H1 (cell line): ENCODE measurements around the gene RHBDF1. TPM values are rescaled to one million over a fixed set of nuclear protein-coding genes. Genes with fewer than 3 reads are reported as not detected.

ENCODE experiments used
- microRNA-seq, 2 experiments: library from miRNA; unstranded; fragments of <30 nt; microRNA quantifications; one replicate each; pipeline versions ENCODE4 to v1.2.0, GENCODE V29; 2016 to 2020; ENCODE audit warnings: borderline microRNAs expressed in 2 of 2, borderline number of aligned reads in 2 of 2, borderline replicate concordance in 1 of 2
- polyA plus RNA-seq, 7 experiments: library from polyadenylated mRNA; depleted of rRNA in 3 of 7; stranded (reverse) in 5 of 7; unstranded in 2 of 7; fragments of >200 nt in 5 of 7; fragments of 200-250 nt in 2 of 7; gene quantifications; 1 replicate in 5 of 7; 2 replicates in 1 of 7; 4 replicates in 1 of 7; pipeline versions ENCODE4 v1.2.1 to v1.2.3, GENCODE V29; 2011 to 2013; ENCODE audit warnings: missing spikeins in 2 of 7, mixed read lengths in 2 of 7
- small RNA-seq: library from polyadenylated mRNA; stranded (forward); fragments of <200 nt; extraction: miRNeasy Mini kit (QIAGEN cat#:217004); gene quantifications from one replicate; pipeline ENCODE3, GENCODE V24; 2013; ENCODE audit not compliant: insufficient read depth
- total RNA-seq: library from RNA; stranded (reverse); fragmentation: NEBNext Ultra II Directional; extraction: Animal tissue kit (Norgen Biotek cat#: 25700); gene quantifications from 2 replicates; pipeline ENCODE4 v1.2.1, GENCODE V29; 2021

RHBDF1 gene
- total and polyA plus RNA-seq, 2 of the 8 experiments (the other 6 are each of a cell fraction or from before 2014, with no cell fraction given), result 37.4 to 51.6 TPM

Small RNAs within 50 kb of the gene (microRNA-seq; reads per million reads assigned to microRNA genes)
- 0 reads per million in 2 experiments for gene MIR6859-4

Small RNAs within 50 kb of the gene (small RNA-seq; reads per million reads assigned to genes)
- not detected for gene MIR6859-4
- not detected for gene Z69720.2

Other genes with a start within 250 kb of the RHBDF1 start
- 45.4 and 49.6 TPM in 2 replicates for gene POLR3K, start 19.0 kb downstream of the RHBDF1 start, total RNA-seq
- gene POLR3K, start 19.0 kb downstream of the RHBDF1 start, polyA plus RNA-seq (2011; rRNA removed), result 76.5 and 80.5 TPM in 2 replicates
- 49.6 and 58.4 TPM in 2 replicates for gene SNRNP25, start 18.8 kb downstream of the RHBDF1 start, total RNA-seq
- 45.2 and 53.0 TPM in 2 replicates for gene SNRNP25, start 18.8 kb downstream of the RHBDF1 start, polyA plus RNA-seq (2011; rRNA removed)
- gene MPG, start 5.6 kb upstream of the RHBDF1 start, total RNA-seq, result 35.8 and 37.6 TPM in 2 replicates
- gene MPG, start 5.6 kb upstream of the RHBDF1 start, polyA plus RNA-seq (2011; rRNA removed), result 83.7 and 107 TPM in 2 replicates
- gene NPRL3, start 66.0 kb upstream of the RHBDF1 start, total RNA-seq, result 34.2 and 37.8 TPM in 2 replicates
- gene NPRL3, start 66.0 kb upstream of the RHBDF1 start, polyA plus RNA-seq (2011; rRNA removed), result 22.9 and 37.8 TPM in 2 replicates
- not detected in 2 replicates for gene HBZ, start 80.0 kb upstream of the RHBDF1 start, total RNA-seq
- 0.12 TPM in 1 of 2 replicates, not detected in the other for gene HBZ, start 80.0 kb upstream of the RHBDF1 start, polyA plus RNA-seq (2011; rRNA removed)
- gene HBM, start 93.3 kb upstream of the RHBDF1 start, total RNA-seq, result not detected in 2 replicates
- 0.78 and 0.88 TPM in 2 replicates for gene HBM, start 93.3 kb upstream of the RHBDF1 start, polyA plus RNA-seq (2011; rRNA removed)
- gene HBA2, start 100.2 kb upstream of the RHBDF1 start, total RNA-seq, result 1.1 TPM in 1 of 2 replicates, not detected in the other
- 6.1 and 8.1 TPM in 2 replicates for gene HBA2, start 100.2 kb upstream of the RHBDF1 start, polyA plus RNA-seq (2011; rRNA removed)
- 1.1 and 2.3 TPM in 2 replicates for gene HBA1, start 104.0 kb upstream of the RHBDF1 start, total RNA-seq
- gene HBA1, start 104.0 kb upstream of the RHBDF1 start, polyA plus RNA-seq (2011; rRNA removed), result 2.3 and 8.6 TPM in 2 replicates
- 1.4 and 2.9 TPM in 2 replicates for gene HBQ1, start 107.8 kb upstream of the RHBDF1 start, total RNA-seq
- gene HBQ1, start 107.8 kb upstream of the RHBDF1 start, polyA plus RNA-seq (2011; rRNA removed), result 17.1 and 24.6 TPM in 2 replicates
- 121 and 129 TPM in 2 replicates for gene LUC7L, start 156.8 kb upstream of the RHBDF1 start, total RNA-seq
- gene LUC7L, start 156.8 kb upstream of the RHBDF1 start, polyA plus RNA-seq (2011; rRNA removed), result 49.7 and 75.8 TPM in 2 replicates
- 104 and 108 TPM in 2 replicates for gene FAM234A, start 162.2 kb upstream of the RHBDF1 start, total RNA-seq
- 80.6 and 131 TPM in 2 replicates for gene FAM234A, start 162.2 kb upstream of the RHBDF1 start, polyA plus RNA-seq (2011; rRNA removed)
- 0.84 and 1.1 TPM in 2 replicates for gene RGS11, start 203.3 kb upstream of the RHBDF1 start, total RNA-seq
- 1.2 and 2.0 TPM in 2 replicates for gene RGS11, start 203.3 kb upstream of the RHBDF1 start, polyA plus RNA-seq (2011; rRNA removed)
- 1.2 and 2.8 TPM in 2 replicates for gene ARHGDIG, start 208.0 kb upstream of the RHBDF1 start, total RNA-seq
- gene ARHGDIG, start 208.0 kb upstream of the RHBDF1 start, polyA plus RNA-seq (2011; rRNA removed), result 2.9 and 4.5 TPM in 2 replicates
- 0.34 and 1.3 TPM in 2 replicates for gene PDIA2, start 210.5 kb upstream of the RHBDF1 start, total RNA-seq
- gene PDIA2, start 210.5 kb upstream of the RHBDF1 start, polyA plus RNA-seq (2011; rRNA removed), result 0.50 and 1.1 TPM in 2 replicates